ENCODE results near the gene NFE2L3.
"Not testable (repeated sequence)": the region's sequence is repeated elsewhere in the genome, so short reads cannot be mapped to it uniquely, and the experiment has no call there.

DNA sequence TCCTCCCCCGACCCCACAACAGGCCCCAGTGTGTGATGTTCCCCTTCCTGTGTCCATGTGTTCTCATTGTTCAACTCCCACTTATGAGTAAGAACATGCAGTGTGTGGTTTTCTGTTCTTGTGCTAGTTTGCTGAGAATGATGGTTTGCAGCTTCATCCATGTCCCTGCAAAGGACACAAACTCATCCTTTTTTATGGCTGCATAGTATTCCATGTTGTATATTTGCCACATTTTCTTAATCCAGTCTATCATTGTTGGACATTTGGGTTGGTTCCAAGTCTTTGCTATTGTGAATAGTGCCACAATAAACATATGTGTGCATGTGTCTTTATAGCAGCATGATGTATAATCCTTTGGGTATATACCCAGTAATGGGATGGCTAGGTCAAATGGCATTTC is 11.8 kb downstream of the NFE2L3 start:
- not testable (repeated sequence) for TF ChIP-seq GABPA (IDR thresholded peaks at IDR 0.05 in 1 of 2, conservative IDR thresholded peaks at IDR 0.05 in 1 of 2); CTCF (IDR thresholded peaks at IDR 0.05; ENCODE audit: low read depth, low read length, missing input control); TAF1 (conservative IDR thresholded peaks at IDR 0.05); MAX (IDR thresholded peaks at IDR 0.05)
